Measurements from ENCODE around the gene R3HDM2.
"Not testable (repeated sequence)": the region's sequence is repeated elsewhere in the genome, so short reads cannot be mapped to it uniquely, and the experiment has no call there.

The R3HDM2 gene

GRCh38 chr12:57370696-57371095 lies 60.1 kb downstream of the R3HDM2 start:
- DNase-seq: no peak

GRCh38 chr12:57370072-57370471 lies 60.8 kb downstream of the R3HDM2 start:
- no peak for DNase-seq

GRCh38 chr12:57369202-57369601 lies 61.6 kb downstream of the R3HDM2 start:
- no peak for DNase-seq

- no peak for DNase-seq
These were observed 62.3 kb downstream of the R3HDM2 start for GRCh38 chr12:57368349-57369095.

- DNase-seq: no peak
These were observed 63.7 kb downstream of the R3HDM2 start for GRCh38 chr12:57367121-57367520.

- DNase-seq: no peak
These were observed 64.5 kb downstream of the R3HDM2 start for GRCh38 chr12:57366315-57366714.

- DNase-seq: not testable (repeated sequence)
These were observed 66.7 kb downstream of the R3HDM2 start for GRCh38 chr12:57364156-57364555.

- DNase-seq: no peak
These were observed 70.4 kb downstream of the R3HDM2 start for GRCh38 chr12:57360468-57360867.

- DNase-seq: no peak
These were observed 72.2 kb downstream of the R3HDM2 start for GRCh38 chr12:57358646-57359045.

- no peak for DNase-seq
These were observed 75.1 kb downstream of the R3HDM2 start for GRCh38 chr12:57355734-57356133.

- DNase-seq: no peak
These were observed 78.7 kb downstream of the R3HDM2 start for GRCh38 chr12:57352166-57352565.

- no peak for DNase-seq
These were observed 83.6 kb downstream of the R3HDM2 start for GRCh38 chr12:57347284-57347683.

GRCh38 chr12:57343703-57344378 lies 87.0 kb downstream of the R3HDM2 start:
- no peak for DNase-seq

GRCh38 chr12:57342207-57342691 lies 88.6 kb downstream of the R3HDM2 start:
- no peak for DNase-seq

GRCh38 chr12:57341275-57341990 lies 89.4 kb downstream of the R3HDM2 start:
- DNase-seq: no peak

GRCh38 chr12:57340104-57340503 lies 90.7 kb downstream of the R3HDM2 start:
- no peak for DNase-seq

- DNase-seq: not testable (repeated sequence)
These were observed 94.5 kb downstream of the R3HDM2 start for GRCh38 chr12:57336299-57336698.

GRCh38 chr12:57334219-57334618 lies 96.6 kb downstream of the R3HDM2 start:
- DNase-seq: no peak

- no peak for DNase-seq
These were observed 98.1 kb downstream of the R3HDM2 start for GRCh38 chr12:57332646-57333312.

GRCh38 chr12:57330992-57331391 lies 99.9 kb downstream of the R3HDM2 start:
- DNase-seq: no peak

- DNase-seq: no peak
These were observed 101.6 kb downstream of the R3HDM2 start for GRCh38 chr12:57329219-57329618.

GRCh38 chr12:57325395-57325794 lies 105.4 kb downstream of the R3HDM2 start:
- DNase-seq: no peak

- no peak for DNase-seq
These were observed 107.4 kb downstream of the R3HDM2 start for GRCh38 chr12:57323416-57323815.

All from activated CD4-positive, alpha-beta T cell treated with anti-CD3 and anti-CD28 coated beads for 1 hour (primary cell).